ENCODE data around the gene NDUFS2.
"Not testable (repeated sequence)": the region's sequence is repeated elsewhere in the genome, so short reads cannot be mapped to it uniquely, and the experiment has no call there.

The NDUFS2 gene

DNA sequence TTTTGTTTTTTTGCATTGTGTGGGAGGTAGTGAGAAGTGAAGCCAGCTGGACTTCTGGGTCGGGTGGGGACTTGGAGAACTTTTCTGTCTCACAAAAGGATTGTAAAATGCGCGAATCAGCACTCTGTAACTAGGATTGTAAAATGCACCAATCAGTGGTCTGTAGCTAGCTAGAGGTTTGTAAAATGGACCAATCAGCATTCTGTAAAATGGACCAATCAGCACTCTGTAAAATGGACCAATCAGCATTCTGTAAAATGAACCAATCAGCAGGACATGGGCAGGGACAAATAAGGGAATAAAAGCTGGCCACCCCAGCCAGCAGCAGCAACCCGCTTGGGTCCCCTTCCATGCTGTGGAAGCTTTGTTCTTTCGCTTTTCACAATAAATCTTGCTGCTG is 47.9 kb downstream of the NDUFS2 start:
- DNase-seq (ENCODE audit: low read depth in 2 of 2) = not testable (repeated sequence)

DNA sequence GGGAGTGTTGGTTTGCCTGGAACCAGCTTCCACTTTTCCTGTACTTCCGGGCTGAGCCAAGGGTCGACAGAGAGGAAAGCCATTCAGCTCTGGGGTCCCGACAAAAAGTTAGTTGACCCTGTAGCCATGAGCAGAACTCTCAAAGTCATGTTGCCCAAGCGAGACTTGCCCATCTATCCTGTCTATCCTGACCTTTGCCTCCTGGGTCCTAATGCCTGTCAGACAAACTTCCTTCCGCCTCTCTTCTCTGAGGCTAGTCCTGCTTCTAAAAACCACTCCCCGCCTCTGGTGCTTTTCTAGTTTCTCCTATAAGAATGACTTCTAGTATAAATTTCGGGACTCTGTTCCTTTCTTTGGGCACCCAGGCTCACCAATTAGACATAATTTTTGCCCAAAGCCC is 48.7 kb downstream of the NDUFS2 start:
- no peak for DNase-seq (ENCODE audit: low read depth in 2 of 2)

DNA sequence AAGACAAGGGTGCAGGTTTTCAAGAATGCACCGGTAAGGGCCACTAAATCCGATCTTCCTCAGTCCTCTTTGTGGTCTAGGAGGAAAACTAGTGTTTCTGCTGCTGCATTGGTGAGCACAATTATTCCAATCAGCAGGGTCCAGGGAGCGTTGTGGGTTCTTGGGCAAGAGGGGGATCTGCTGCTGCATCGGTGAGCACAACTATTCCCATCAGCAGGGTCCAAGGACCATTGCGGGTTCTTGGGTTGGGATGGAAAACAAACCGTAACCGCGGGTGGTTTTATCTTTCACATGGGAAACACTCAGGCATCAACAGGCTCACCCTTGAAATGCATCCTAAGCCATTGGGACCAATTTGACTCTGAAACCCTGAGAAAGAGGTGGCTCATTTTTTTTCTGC is 49.4 kb downstream of the NDUFS2 start:
- no peak for DNase-seq (ENCODE audit: low read depth in 2 of 2)

DNA sequence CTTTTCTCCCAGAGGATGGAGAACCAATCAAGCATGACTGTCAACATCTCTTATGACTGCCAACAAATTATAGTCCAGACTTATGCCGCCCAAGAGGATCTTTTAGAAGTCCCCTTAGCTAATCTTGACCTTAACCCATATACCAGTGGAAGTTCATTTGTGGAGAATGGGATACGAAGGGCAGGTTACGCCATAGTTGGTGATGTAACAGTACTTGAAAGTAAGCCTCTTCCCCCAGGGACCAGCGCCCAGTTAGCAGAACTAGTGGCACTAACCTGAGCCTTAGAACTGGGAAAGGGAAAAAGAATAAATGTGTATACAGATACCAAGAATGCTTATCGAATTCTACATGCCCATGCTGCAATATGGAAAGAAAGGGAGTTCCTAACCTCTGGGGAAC is 53.1 kb downstream of the NDUFS2 start:
- DNase-seq (ENCODE audit: low read depth in 2 of 2) = not testable (repeated sequence)

DNA sequence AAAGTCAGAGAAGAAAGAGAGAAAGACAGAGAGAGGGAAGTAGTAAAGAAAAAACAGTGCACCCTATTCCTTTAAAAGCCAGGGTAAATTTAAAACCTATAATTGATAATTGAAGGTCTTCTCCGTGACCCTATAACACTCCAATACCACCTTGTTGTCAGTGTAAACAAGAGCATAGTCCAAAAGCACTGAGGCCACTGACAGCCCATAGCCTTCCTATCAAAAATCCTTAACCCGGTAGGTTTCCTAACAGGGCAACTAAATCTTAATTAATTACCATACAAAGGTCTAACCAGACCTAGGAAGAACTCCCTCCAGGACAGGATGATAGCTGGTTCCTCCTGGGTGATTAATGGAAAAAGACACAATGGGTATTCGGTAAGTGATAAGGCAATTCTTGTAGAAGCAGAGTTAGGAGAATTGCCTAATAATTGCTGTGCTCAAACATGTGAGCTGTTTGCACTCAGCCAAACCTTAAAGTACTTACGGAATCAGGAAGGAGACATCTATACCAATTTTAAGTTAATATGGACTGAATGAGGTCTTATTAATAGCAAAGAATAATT is 53.9 kb downstream of the NDUFS2 start:
- DNase-seq (ENCODE audit: low read depth in 2 of 2) = not testable (repeated sequence)

DNA sequence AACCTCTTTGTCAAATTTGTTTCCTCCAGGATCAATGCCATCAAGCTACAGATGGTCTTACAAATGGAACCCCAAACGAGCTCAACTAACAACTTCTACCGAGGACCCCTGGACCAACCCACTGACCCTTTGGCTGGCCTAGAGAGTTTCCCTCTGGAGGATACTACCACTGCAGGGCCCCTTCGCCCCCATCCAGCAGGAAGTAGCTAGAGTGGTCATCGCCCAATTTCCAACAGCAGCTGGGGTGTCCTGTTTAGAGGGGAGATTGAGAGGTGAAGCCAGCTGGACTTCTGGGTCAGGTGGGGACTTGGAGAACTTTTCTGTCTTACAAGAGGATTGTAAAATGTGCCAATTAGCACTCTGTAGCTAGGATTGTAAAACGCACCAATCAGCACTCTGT is 54.9 kb downstream of the NDUFS2 start:
- not testable (repeated sequence) for DNase-seq (ENCODE audit: low read depth in 2 of 2)

DNA sequence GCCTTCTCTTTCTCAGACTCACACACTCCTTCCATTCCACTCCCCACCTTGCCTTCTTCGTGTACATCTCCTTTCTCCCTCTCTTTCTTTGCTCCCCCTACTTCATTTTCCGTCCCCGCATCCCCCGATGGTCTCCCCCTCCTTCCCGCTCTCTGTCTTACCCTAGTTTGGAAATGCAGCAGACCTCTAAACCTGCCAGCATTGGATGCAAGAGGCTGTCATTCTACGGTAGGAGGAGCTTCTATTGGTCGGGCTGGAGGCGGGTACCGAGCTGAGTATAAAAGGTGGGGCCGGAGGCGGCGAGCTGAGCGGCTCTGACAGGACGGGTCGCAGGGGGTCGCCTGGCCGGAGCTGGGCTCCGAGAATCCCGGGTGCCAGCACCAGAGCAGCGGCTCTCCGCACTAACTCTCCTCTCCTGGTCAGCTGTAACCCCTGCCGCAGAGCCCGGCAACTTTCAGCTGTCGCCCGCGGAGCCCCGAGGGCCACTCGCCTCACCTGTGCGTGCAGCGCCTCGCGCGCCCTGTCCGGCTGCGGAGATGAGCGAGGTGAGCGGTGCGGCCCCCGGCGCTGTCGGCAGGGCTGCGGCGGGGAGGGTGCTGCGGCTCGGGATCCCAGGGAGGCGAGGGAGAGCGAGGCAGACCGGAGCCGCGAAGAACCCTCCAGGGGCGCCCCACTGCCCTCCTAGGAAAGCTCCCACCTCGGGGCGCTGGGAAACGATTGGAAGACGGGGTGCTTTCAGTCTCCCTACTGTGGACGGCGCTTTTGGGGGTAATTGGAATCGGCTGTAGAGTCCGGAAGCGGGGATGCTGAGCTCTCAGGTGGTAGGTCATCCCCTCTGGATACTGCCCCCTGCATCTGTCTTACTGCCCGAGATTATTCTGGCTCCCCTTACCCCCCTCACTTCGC is 56.5 kb downstream of the NDUFS2 start, which contains the start of gene PCP4L1:
TSS of gene PCP4L1 (plus strand) at position 307 of the 906 bp plus-strand sequence. CDS start at position 537, 230 bp downstream.
- DNase-seq (ENCODE audit: low read depth in 2 of 2) = peak in 1 of 2 donors; percentile 13

DNA sequence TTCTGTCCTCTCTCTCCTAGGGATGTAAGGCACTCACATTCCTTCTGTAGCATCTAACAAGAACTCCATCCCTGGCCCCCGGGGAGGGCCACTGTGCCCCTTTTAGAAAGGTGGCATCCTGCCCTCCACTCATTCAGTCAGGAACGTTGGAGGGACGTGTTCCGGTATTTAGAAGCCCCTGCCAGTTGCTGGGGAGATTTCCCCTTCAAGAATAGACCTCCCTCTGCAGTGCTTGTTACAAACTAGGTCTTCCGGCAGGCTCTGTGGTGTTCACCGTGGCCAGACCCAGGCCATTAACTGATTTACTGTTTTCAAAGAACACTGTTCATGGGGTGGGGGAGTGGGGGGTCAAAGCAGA is 57.2 kb downstream of the NDUFS2 start:
- no peak for DNase-seq (ENCODE audit: low read depth in 2 of 2)

DNA sequence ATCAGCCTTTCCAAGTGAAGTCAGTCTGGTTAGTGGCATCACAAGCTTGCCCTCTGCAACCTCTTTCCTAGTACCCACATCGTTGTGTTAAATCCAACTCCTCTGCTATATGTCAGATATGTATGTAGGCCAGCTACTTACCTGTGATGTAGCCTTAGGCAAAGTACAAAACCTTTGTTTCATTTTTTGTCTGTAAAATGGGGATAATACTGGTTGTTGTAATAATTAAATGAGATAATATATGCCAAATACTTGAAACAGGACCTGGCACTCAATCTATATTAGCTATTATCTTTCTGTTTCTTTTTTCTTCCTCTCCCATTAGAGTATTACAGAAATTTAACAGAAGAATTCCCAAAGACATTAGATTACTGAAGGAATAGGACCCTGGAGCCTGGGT is 57.6 kb downstream of the NDUFS2 start:
- DNase-seq (ENCODE audit: low read depth in 2 of 2) = no peak

DNA sequence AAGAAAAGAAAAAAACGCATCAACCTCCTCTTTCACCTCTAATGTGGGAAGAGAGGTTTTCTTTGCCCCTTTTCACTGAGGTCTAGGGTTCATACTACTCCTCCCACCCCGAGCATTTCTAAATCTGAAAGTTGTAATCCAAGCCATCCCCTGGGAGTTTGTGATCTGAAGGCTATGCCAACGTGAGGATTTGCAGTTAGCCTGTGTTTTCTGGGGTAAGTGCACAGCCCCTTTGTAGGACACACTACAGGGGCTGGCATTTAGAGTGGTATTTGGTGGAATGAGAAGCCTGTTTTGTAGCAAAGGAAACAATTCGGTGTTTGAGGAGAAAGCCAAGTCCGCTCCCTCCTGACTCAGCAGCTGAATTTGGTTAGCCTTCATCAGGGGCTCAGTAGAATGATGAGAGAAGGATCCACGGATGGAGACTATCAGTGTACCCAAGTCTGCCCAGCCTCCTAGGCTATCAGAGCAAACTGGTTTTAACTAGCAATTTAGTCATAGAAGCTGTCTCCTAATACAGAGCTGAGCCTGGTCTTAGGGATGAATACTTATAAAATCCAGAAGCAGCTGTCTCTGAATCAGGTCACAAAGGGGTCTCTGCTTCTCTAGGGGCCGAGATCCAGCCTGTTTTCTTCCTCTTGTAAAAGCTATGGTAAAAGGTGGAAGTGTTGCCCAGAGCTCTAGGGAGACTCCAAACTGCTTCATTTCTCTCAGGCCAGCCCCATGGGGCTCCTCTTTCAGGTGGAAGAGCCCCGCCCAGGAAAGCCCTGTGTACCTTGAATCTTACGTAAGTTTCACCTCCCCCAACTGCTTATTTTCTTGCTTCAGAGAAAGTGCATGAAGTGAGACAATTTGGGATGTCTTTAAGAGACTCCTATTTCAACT is 58.5 kb downstream of the NDUFS2 start:
- DNase-seq (ENCODE audit: low read depth in 2 of 2) = no peak

DNA sequence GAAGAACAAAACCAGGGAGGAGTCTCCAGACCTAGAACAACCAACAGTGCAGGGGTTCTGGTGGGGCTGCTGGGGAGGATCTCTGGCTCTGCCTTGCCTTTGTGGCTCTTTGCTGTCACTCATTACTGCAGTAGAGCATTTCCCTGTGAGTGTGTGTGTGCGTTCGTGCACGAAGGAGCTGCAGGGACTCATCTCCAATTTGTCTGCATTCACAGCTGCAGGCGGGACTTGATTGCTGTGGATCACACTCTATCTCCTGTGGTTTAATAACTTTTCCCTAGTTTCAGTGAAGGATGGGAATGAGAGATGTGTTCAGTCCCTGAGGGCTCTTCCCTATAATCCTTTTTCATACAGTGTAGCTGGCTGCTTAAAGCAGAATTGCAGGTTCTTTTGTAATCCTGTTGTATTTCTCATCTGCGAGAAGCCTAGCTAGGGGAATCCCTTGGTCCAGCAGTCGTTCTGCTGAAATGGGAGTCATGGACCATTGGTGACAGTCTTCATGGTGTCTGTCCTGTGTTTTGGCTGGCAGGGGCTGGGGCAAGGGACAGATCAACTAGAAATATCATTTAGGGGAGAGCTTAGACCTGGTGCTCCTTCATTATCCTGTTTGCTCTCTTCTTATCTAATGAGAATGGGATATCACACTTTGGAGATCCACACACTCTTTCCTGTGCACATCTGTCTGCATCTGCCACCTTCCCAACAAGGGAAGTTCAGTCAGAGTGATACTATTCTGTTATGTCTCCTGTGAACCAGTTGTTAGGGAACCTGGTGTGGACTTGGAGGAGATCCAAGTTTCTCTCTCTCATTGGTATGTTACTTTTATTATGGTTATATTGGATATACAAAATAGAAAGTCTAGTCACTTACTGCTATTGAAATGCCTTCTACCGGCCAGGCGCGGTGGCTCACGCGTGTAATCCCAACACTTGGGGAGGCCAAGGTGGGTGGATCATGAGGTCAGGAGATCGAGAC is 59.4 kb downstream of the NDUFS2 start:
- no peak for DNase-seq (ENCODE audit: low read depth in 2 of 2)
